HuH-7.5 (cell line): ENCODE measurements around the gene SGTB.
"Not testable (repeated sequence)": the region's sequence is repeated elsewhere in the genome, so short reads cannot be mapped to it uniquely, and the experiment has no call there.

ENCODE experiments used
- DNase-seq: peaks from one replicate; pipeline ENCODE4 v3.0.0; 2011; ENCODE audit warnings: low spot score

SGTB gene

GRCh38 chr5:65668696-65669095 is 53.2 kb downstream of the SGTB start:
- no peak for DNase-seq

GRCh38 chr5:65663804-65664521 is 57.9 kb downstream of the SGTB start:
- no peak for DNase-seq

- no peak for DNase-seq
These were observed 67.2 kb downstream of the SGTB start for GRCh38 chr5:65654713-65655112.

GRCh38 chr5:65651144-65651543 is 70.8 kb downstream of the SGTB start:
- no peak for DNase-seq

- DNase-seq, result no peak
These were observed 74.0 kb downstream of the SGTB start for GRCh38 chr5:65647941-65648340.

- DNase-seq, result no peak
These were observed 75.0 kb downstream of the SGTB start for GRCh38 chr5:65646938-65647337.

- no peak for DNase-seq
These were observed 81.7 kb downstream of the SGTB start for GRCh38 chr5:65640240-65640639.

- DNase-seq, result no peak
These were observed 90.9 kb downstream of the SGTB start for GRCh38 chr5:65630981-65631380.

GRCh38 chr5:65625743-65626142 is 96.2 kb downstream of the SGTB start:
- DNase-seq, result no peak

- DNase-seq, result peak; percentile 13
These were observed 97.0 kb downstream of the SGTB start, which contains the start of the genes SHLD3 and TRAPPC13 for GRCh38 chr5:65624571-65625555. TSS of gene SHLD3 (plus strand) at chr5:65625027. CDS start at chr5:65629588, 4,561 bp downstream. TSS of gene TRAPPC13 (plus strand) at chr5:65625027. CDS start at chr5:65625061, 34 bp downstream.

GRCh38 chr5:65624025-65624570 is 97.8 kb downstream of the SGTB start, which contains the start of gene TRIM23:
TSS of gene TRIM23 (minus strand) at chr5:65624333. CDS start at chr5:65624274, 59 bp downstream.
- peak; percentile 38 for DNase-seq

- no peak for DNase-seq
These were observed 98.4 kb downstream of the SGTB start for GRCh38 chr5:65623482-65623881.

- not testable (repeated sequence) for DNase-seq
These were observed 99.9 kb downstream of the SGTB start for GRCh38 chr5:65621961-65622360.

GRCh38 chr5:65620021-65620420 is 101.9 kb downstream of the SGTB start:
- DNase-seq, result no peak
